HG02852 (cell line): ENCODE results near the gene PRKAG3.
"Not testable (repeated sequence)": the region's sequence is repeated elsewhere in the genome, so short reads cannot be mapped to it uniquely, and the experiment has no call there.

Source experiments
- ATAC-seq: cut with Tn5 transposase; IDR thresholded peaks from one replicate; pipeline ENCODE4 v1.9.1; 2021; ENCODE audit warnings: mild to moderate bottlenecking, moderate library complexity; ENCODE audit not compliant: unreplicated experiment

PRKAG3 gene

GRCh38 chr2:218844334-218844733, 12.7 kb upstream of the PRKAG3 start:
- not testable (repeated sequence) for ATAC-seq

GRCh38 chr2:218839888-218840287, 8.3 kb upstream of the PRKAG3 start:
- ATAC-seq: no peak

GRCh38 chr2:218839430-218839829, 7.8 kb upstream of the PRKAG3 start:
- ATAC-seq: no peak

GRCh38 chr2:218837495-218837894, 5.9 kb upstream of the PRKAG3 start:
- ATAC-seq: no peak

GRCh38 chr2:218834685-218835084, 3.1 kb upstream of the PRKAG3 start:
- ATAC-seq: no peak

- ATAC-seq: no peak
These were observed 1.5 kb upstream of the PRKAG3 start for GRCh38 chr2:218833023-218833609.

- ATAC-seq: no peak
These were observed 917 bp upstream of the PRKAG3 start for GRCh38 chr2:218832520-218832919.

- no peak for ATAC-seq
These were observed 478 bp upstream of the PRKAG3 start for GRCh38 chr2:218832081-218832480.

- ATAC-seq: no peak
These were observed 887 bp downstream of the PRKAG3 start for GRCh38 chr2:218830526-218831306.

- no peak for ATAC-seq
These were observed 1.6 kb downstream of the PRKAG3 start for GRCh38 chr2:218829868-218830451.

GRCh38 chr2:218828477-218828778, 3.2 kb downstream of the PRKAG3 start:
- ATAC-seq: no peak

GRCh38 chr2:218827701-218828476, 3.7 kb downstream of the PRKAG3 start:
- ATAC-seq: no peak

GRCh38 chr2:218826791-218827190, 4.8 kb downstream of the PRKAG3 start:
- ATAC-seq: no peak

- ATAC-seq: no peak
These were observed 7.6 kb downstream of the PRKAG3 start for GRCh38 chr2:218824004-218824403.

- no peak for ATAC-seq
These were observed 8.3 kb downstream of the PRKAG3 start for GRCh38 chr2:218823196-218823855.

GRCh38 chr2:218822622-218823021, 9.0 kb downstream of the PRKAG3 start:
- no peak for ATAC-seq

GRCh38 chr2:218821605-218822211, 9.9 kb downstream of the PRKAG3 start:
- no peak for ATAC-seq

- ATAC-seq: no peak
These were observed 10.7 kb downstream of the PRKAG3 start for GRCh38 chr2:218820746-218821369.

GRCh38 chr2:218819093-218819492, 12.5 kb downstream of the PRKAG3 start:
- ATAC-seq: no peak

- ATAC-seq: no peak
These were observed 15.0 kb downstream of the PRKAG3 start for GRCh38 chr2:218816561-218817011.
